GM12878 (cell line): ENCODE results near the gene LGI4. TPM values are rescaled to one million over a fixed set of nuclear protein-coding genes. Genes with fewer than 3 reads are reported as not detected.

Experiments
- ATAC-seq: fragments of 200-7000 bp; cut with Tn5 transposase; 3 replicates; pipeline ENCODE4 v1.9.1; 2020; ENCODE audit warnings: mild to moderate bottlenecking, moderate library complexity
- BruUV-seq: library from RNA; stranded (reverse); fragments of 400-500 nt; replicated peaks from 2 replicates; lab custom pipeline; 2021; lab: Mats Ljungman, UMichigan
- CTCF ChIA-PET: fragments of 300-600 bp; sonication (Branson Sonifier 250); formaldehyde crosslinking; extraction: SDS; loops from one replicate; lab custom pipeline; 2021; ENCODE audit warnings: inconsistent platforms; lab: Yijun Ruan, JAX
- POLR2A ChIA-PET: fragments of 350-600 bp; formaldehyde crosslinking; extraction: SDS; loops from one replicate; lab custom pipeline; 2021; ENCODE audit warnings: inconsistent platforms; lab: Charles Lee
- RAD21 ChIA-PET: fragments of 300-600 bp; sonication (Branson Sonifier 250); formaldehyde crosslinking; loops from one replicate; lab custom pipeline; 2023; ENCODE audit warnings: antibody characterized with exemption; ENCODE audit not compliant: unreplicated experiment; lab: Charles Lee
- SMC1A ChIA-PET: fragments of 300-600 bp; sonication (Branson Sonifier 250); formaldehyde crosslinking; loops from one replicate; lab custom pipeline; 2023; ENCODE audit not compliant: unreplicated experiment, uncharacterized antibody; lab: Charles Lee
- DNase-seq: peaks from one replicate; pipeline ENCODE4 v3.0.0-alpha.2; 2011; ENCODE audit warnings: low read depth, low spot score
- FAIRE-seq: peaks from 3 replicates; lab custom pipeline; 2011; peaks lifted over from hg19 to GRCh38; lab: Jason Lieb, UNC
- H2AFZ ChIP-seq: 2 replicates; pipeline ENCODE4 v1.6.0; 2011; ENCODE audit warnings: low read depth, low read length, control low read depth; ENCODE audit not compliant: control insufficient read depth
- H3K27ac ChIP-seq: 2 replicates; pipeline ENCODE4 v1.5.1; 2011; ENCODE audit warnings: control low read depth; ENCODE audit not compliant: control insufficient read depth, insufficient read depth
- H3K27me3 ChIP-seq, 2 experiments: replicated peaks in 1 of 2; 2 replicates each; pipeline versions ENCODE4 v1.6.0 to v1.6.1; 2011; ENCODE audit warnings: low read length in 1 of 2; ENCODE audit not compliant: control insufficient read depth in 2 of 2, insufficient read depth in 2 of 2
- H3K36me3 ChIP-seq, 2 experiments: 2 replicates each; pipeline ENCODE4 v1.5.1; 2011; ENCODE audit warnings: low read length in 1 of 2; ENCODE audit not compliant: control insufficient read depth in 2 of 2, insufficient read depth in 2 of 2
- H3K4me1 ChIP-seq: 2 replicates; pipeline ENCODE4 v1.6.1; 2011; ENCODE audit warnings: mild to moderate bottlenecking, low read length, moderate library complexity, mixed read lengths; ENCODE audit not compliant: control insufficient read depth, insufficient read depth
- H3K4me2 ChIP-seq: 2 replicates; pipeline ENCODE4 v1.6.0; 2011; ENCODE audit warnings: control low read depth; ENCODE audit not compliant: control insufficient read depth, insufficient read depth
- H3K4me3 ChIP-seq: fragments of 200-600 bp; sonication (generic); 2 replicates; pipeline ENCODE4 v1.5.1; 2016
- H3K79me2 ChIP-seq: 2 replicates; pipeline ENCODE4 v1.6.0; 2011; ENCODE audit warnings: low read length; ENCODE audit not compliant: control insufficient read depth, insufficient read depth
- H3K9ac ChIP-seq: 2 replicates; pipeline ENCODE4 v1.8.0; 2011; ENCODE audit warnings: low read length, control low read depth, mixed read lengths; ENCODE audit not compliant: control insufficient read depth, insufficient read depth
- H3K9me3 ChIP-seq: replicated peaks from 3 replicates; pipeline ENCODE4 v1.5.1; 2011; ENCODE audit warnings: mild to moderate bottlenecking, low read length; ENCODE audit not compliant: control insufficient read depth, insufficient read depth
- H4K20me1 ChIP-seq: 2 replicates; pipeline ENCODE4 v1.6.0; 2011; ENCODE audit not compliant: control insufficient read depth, insufficient read depth
- HCFC1 ChIP-seq: fragments of 150-350 bp; IDR thresholded peaks from 2 replicates; pipeline ENCODE4 v1.6.1; 2014; ENCODE audit warnings: low read length
- PAX8 ChIP-seq: fragments of 450-650 bp; IDR thresholded peaks from 2 replicates; pipeline ENCODE4 v1.6.1; 2017; ENCODE audit warnings: mild to moderate bottlenecking, moderate library complexity
- RAD51 ChIP-seq: fragments of 450-650 bp; IDR thresholded peaks from 2 replicates; pipeline ENCODE4 v1.6.1; 2016; ENCODE audit warnings: moderate library complexity, mild to moderate bottlenecking, inconsistent platforms
- REST ChIP-seq: IDR thresholded peaks from 2 replicates; pipeline ENCODE4 v1.6.1; 2012; ENCODE audit warnings: mild to moderate bottlenecking, low read depth, low read length
- in situ Hi-C: fragments of 300-500 bp; cut with MboI; formaldehyde crosslinking; loops from 9 replicates; pipeline ENCODE4 v1.14.3; 2018; ENCODE audit warnings: mixed read lengths
- intact Hi-C: fragments of 100-400 bp; cut with micrococcal nuclease; formaldehyde crosslinking; loops from one replicate; pipeline ENCODE4 v1.14.2; 2022; ENCODE audit not compliant: unreplicated experiment
- polyA plus RNA-seq, 11 experiments: library from polyadenylated mRNA; depleted of rRNA in 4 of 11; unstranded in 6 of 11; stranded (reverse) in 5 of 11; fragments of >200 nt; fragmentation: Nextera tagmentation in 4 of 11; fragmentation: Illumina TruSeq in 1 of 11; extraction: Ambion mirVana in 4 of 11; extraction: Trizol in 1 of 11; gene quantifications; 1 replicate in 1 of 11; 2 replicates in 10 of 11; pipeline versions ENCODE4 v1.2.1 to v1.2.3, GENCODE V29; 2011 to 2016; ENCODE audit warnings: inconsistent platforms in 2 of 11, missing spikeins in 2 of 11, low read depth in 1 of 11
- total RNA-seq, 4 experiments: library from RNA; depleted of rRNA in 3 of 4; stranded (reverse); fragments of >200 nt in 3 of 4; fragmentation: Illumina TruSeq in 1 of 4; extraction: Trizol in 1 of 4; gene quantifications; 2 replicates each; pipeline versions ENCODE4 v1.2.1 to v1.2.3, GENCODE V29; 2013 to 2021
- TF ChIP-seq, protein P1 (sequence below): fragments of 450-650 bp; formaldehyde crosslinking; IDR thresholded peaks from 2 replicates; pipeline ENCODE4 v1.5.0; 2022; ENCODE audit warnings: mild to moderate bottlenecking, missing genetic modification characterization
- TF ChIP-seq, protein P2 (sequence below): IDR thresholded peaks from 2 replicates; pipeline ENCODE4 v1.6.1; 2011; ENCODE audit warnings: borderline replicate concordance, low read depth, mild to moderate bottlenecking, moderate library complexity, mixed read lengths, low read length; ENCODE audit not compliant: insufficient read depth; ENCODE audit errors: extremely low read length
- TF ChIP-seq, protein P3 (sequence below): fragments of 450-650 bp; IDR thresholded peaks from 2 replicates; pipeline ENCODE4 v1.6.1; 2017; ENCODE audit warnings: mild to moderate bottlenecking, moderate library complexity

The LGI4 gene
- total and polyA plus RNA-seq, 10 of the 15 experiments (the other 5 are each of a cell fraction or from before 2014, with no cell fraction given) = 0.11 TPM; not detected in 9

DNA sequence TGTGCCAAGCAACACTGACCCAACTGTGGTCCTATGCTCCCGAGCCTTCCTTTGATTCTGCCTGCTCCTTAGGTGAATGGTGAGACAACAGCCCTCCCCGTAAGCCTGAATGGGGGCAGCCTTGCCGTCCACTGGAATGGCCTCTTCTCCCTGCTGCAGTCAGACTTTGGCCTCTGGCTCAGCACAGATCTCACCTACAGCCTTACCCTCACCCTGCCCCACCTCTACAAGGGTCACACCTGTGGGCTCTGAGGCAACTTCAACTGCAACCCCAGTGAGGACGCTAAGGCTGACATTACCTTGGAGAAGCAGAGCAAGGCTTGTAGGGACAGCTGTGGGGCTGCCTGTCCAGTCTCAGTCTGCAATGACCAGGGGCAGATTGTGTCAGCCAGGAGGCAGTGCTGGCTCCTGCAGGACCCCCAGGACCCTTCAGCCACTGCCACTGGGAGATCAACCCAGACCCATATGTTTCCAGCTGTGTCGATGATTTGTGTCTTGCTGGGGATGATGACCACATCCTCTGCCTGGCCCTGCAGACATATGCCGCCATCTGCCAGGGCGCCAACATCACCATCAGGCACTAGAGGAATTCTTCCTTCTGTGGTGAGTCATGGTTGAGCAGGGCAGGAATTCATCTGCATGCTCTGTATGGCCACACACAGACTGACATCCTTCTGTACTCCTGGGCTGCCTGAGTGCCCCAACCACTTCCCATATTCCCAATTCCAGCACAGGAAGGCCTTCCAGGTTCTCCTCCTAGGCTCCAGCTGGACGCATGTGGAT lies 46.5 kb downstream of the LGI4 start (continued):
- TF ChIP-seq, protein P1, sequence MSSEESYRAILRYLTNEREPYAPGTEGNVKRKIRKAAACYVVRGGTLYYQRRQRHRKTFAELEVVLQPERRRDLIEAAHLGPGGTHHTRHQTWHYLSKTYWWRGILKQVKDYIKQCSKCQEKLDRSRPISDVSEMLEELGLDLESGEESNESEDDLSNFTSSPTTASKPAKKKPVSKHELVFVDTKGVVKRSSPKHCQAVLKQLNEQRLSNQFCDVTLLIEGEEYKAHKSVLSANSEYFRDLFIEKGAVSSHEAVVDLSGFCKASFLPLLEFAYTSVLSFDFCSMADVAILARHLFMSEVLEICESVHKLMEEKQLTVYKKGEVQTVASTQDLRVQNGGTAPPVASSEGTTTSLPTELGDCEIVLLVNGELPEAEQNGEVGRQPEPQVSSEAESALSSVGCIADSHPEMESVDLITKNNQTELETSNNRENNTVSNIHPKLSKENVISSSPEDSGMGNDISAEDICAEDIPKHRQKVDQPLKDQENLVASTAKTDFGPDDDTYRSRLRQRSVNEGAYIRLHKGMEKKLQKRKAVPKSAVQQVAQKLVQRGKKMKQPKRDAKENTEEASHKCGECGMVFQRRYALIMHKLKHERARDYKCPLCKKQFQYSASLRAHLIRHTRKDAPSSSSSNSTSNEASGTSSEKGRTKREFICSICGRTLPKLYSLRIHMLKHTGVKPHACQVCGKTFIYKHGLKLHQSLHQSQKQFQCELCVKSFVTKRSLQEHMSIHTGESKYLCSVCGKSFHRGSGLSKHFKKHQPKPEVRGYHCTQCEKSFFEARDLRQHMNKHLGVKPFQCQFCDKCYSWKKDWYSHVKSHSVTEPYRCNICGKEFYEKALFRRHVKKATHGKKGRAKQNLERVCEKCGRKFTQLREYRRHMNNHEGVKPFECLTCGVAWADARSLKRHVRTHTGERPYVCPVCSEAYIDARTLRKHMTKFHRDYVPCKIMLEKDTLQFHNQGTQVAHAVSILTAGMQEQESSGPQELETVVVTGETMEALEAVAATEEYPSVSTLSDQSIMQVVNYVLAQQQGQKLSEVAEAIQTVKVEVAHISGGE (CRISPR knock-in tag) = no peak
- no peak for TF ChIP-seq REST

- H3K9ac ChIP-seq = no peak overlapping the region
- H3K27ac ChIP-seq = no peak overlapping the region
- peaks cover 21% of the 10 kb centered on the region for H3K4me1 ChIP-seq
- H2AFZ ChIP-seq = no peak overlapping the region
- DNase-seq = no peak
- H3K4me2 ChIP-seq = no peak overlapping the region
- SMC1A ChIA-PET = interaction anchor here (1.5 to 3.3 kb wide), 3 partner anchors 17 to 115 kb away, joined by 3 to 31 read pairs (median 17); no protein-coding TSS in a partner anchor
- FAIRE-seq = no peak
- POLR2A ChIA-PET = interaction anchor here (0.5 kb wide), 1 partner anchor 960 kb away, joined by 3 read pairs; no protein-coding TSS in a partner anchor
- no peaks in the 10 kb centered on the region for H4K20me1 ChIP-seq
- no peaks in the 10 kb centered on the region for H3K36me3 ChIP-seq
- H3K4me3 ChIP-seq = no peak overlapping the region
- RAD21 ChIA-PET = interaction anchor here (2.5 kb wide), 1 partner anchor 20 kb away, joined by 26 read pairs; no protein-coding TSS in a partner anchor
- CTCF ChIA-PET = interaction anchor here (0.7 to 4.4 kb wide), 7 partner anchors 18 to 100 kb away, joined by 3 to 66 read pairs (median 4); no protein-coding TSS in a partner anchor
- intact Hi-C loops = no loop called here
- no peaks in the 10 kb centered on the region for H3K79me2 ChIP-seq
- H3K9me3 ChIP-seq = no peaks in the 10 kb centered on the region
- TF ChIP-seq, protein P2, sequence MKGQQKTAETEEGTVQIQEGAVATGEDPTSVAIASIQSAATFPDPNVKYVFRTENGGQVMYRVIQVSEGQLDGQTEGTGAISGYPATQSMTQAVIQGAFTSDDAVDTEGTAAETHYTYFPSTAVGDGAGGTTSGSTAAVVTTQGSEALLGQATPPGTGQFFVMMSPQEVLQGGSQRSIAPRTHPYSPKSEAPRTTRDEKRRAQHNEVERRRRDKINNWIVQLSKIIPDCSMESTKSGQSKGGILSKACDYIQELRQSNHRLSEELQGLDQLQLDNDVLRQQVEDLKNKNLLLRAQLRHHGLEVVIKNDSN = peak; percentile 66
- TF ChIP-seq, protein P3, sequence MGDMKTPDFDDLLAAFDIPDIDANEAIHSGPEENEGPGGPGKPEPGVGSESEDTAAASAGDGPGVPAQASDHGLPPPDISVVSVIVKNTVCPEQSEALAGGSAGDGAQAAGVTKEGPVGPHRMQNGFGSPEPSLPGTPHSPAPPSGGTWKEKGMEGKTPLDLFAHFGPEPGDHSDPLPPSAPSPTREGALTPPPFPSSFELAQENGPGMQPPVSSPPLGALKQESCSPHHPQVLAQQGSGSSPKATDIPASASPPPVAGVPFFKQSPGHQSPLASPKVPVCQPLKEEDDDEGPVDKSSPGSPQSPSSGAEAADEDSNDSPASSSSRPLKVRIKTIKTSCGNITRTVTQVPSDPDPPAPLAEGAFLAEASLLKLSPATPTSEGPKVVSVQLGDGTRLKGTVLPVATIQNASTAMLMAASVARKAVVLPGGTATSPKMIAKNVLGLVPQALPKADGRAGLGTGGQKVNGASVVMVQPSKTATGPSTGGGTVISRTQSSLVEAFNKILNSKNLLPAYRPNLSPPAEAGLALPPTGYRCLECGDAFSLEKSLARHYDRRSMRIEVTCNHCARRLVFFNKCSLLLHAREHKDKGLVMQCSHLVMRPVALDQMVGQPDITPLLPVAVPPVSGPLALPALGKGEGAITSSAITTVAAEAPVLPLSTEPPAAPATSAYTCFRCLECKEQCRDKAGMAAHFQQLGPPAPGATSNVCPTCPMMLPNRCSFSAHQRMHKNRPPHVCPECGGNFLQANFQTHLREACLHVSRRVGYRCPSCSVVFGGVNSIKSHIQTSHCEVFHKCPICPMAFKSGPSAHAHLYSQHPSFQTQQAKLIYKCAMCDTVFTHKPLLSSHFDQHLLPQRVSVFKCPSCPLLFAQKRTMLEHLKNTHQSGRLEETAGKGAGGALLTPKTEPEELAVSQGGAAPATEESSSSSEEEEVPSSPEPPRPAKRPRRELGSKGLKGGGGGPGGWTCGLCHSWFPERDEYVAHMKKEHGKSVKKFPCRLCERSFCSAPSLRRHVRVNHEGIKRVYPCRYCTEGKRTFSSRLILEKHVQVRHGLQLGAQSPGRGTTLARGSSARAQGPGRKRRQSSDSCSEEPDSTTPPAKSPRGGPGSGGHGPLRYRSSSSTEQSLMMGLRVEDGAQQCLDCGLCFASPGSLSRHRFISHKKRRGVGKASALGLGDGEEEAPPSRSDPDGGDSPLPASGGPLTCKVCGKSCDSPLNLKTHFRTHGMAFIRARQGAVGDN = no peak
- TF ChIP-seq HCFC1 (no peak), RAD51 (peak; percentile 73), PAX8 (no peak)
- no peaks in the 10 kb centered on the region; a peak in 1 of 4 replicates for H3K27me3 ChIP-seq
- no TSS peak for BruUV-seq
- in situ Hi-C loops = no loop called here
- ATAC-seq = no peak
These were observed 47.5 kb downstream of the LGI4 start for GRCh38 chr19:35087393-35087792.
